ENCODE measurements around the gene UBTD1.

The UBTD1 gene

GRCh38 chr10:97481071-97481470 lies 17.7 kb upstream of the UBTD1 start:
- Histone ChIP-seq H4K91ac (ENCODE audit: low read depth, low read length, poor library complexity) (no peak overlapping the region), H3K23ac (ENCODE audit: low read depth, low read length, poor library complexity) (no peak overlapping the region), H2BK15ac (ENCODE audit: low read length) (no peak overlapping the region), H3K9me3 (replicated peaks in 1 of 2; ENCODE audit: control insufficient read depth in 2 of 2, insufficient read depth in 1 of 2, low read depth in 1 of 2, low read length in 2 of 2) (no peaks in the 10 kb centered on the region), H2BK120ac (ENCODE audit: low read depth, low read length) (no peak overlapping the region), H2AK5ac (ENCODE audit: low read depth, low read length) (no peak overlapping the region), H3K18ac (ENCODE audit: low read length) (no peak overlapping the region), H3K79me1 (ENCODE audit: low read depth, low read length) (peaks cover 5% of the 10 kb centered on the region), H2AFZ (ENCODE audit: low read length) (no peak overlapping the region), H3K36me3 (replicated peaks in 1 of 2; ENCODE audit: control insufficient read depth in 2 of 2, insufficient read depth in 2 of 2, low read length in 2 of 2) (peaks cover 19 to 85% of the 10 kb centered on the region in 2 donors), H3K14ac (ENCODE audit: low read length) (no peak overlapping the region), H3K9ac (ENCODE audit: low read depth, low read length, poor library complexity) (no peak overlapping the region), H3K4me1 (ENCODE audit: control insufficient read depth in 2 of 2, insufficient read depth in 1 of 2, low read depth in 1 of 2, low read length in 2 of 2) (no peaks in the 10 kb centered on the region), H4K8ac (ENCODE audit: low read depth, low read length) (no peak overlapping the region), H3K4ac (ENCODE audit: low read length) (no peak overlapping the region), H2BK5ac (ENCODE audit: low read length) (no peak overlapping the region), H3K4me3 (ENCODE audit: low read length in 2 of 2) (no peak overlapping the region), H3K27me3 (ENCODE audit: control insufficient read depth in 3 of 3, insufficient read depth in 3 of 3, low read depth in 1 of 3, low read length in 3 of 3) (no peaks in the 10 kb centered on the region), H2BK12ac (ENCODE audit: low read length) (no peak overlapping the region), H3K4me2 (ENCODE audit: insufficient read depth, low read length, poor library complexity, severe bottlenecking) (no peak overlapping the region), H3K27ac (replicated peaks; ENCODE audit: low read length) (no peak overlapping the region)
- WGBS, 2 donors (ENCODE audit: extremely low coverage in 2 of 2, insufficient read length in 2 of 2, insufficient replicate concordance in 1 of 2): no CpG with 5 or more reads among the region's 4 CpGs
- no peak for DNase-seq (ENCODE audit: low spot score)

- H2BK15ac ChIP-seq (ENCODE audit: low read length): no peak overlapping the region
- no peak overlapping the region for H2AFZ ChIP-seq (ENCODE audit: low read length)
- no peak overlapping the region for H3K9ac ChIP-seq (ENCODE audit: low read depth, low read length, poor library complexity)
- H2BK12ac ChIP-seq (ENCODE audit: low read length): no peak overlapping the region
- no peak overlapping the region for H3K14ac ChIP-seq (ENCODE audit: low read length)
- H3K27me3 ChIP-seq (ENCODE audit: control insufficient read depth in 3 of 3, insufficient read depth in 3 of 3, low read depth in 1 of 3, low read length in 3 of 3): no peaks in the 10 kb centered on the region
- DNase-seq (ENCODE audit: low spot score): no peak
- no peaks in the 10 kb centered on the region for H3K9me3 ChIP-seq (replicated peaks in 1 of 2; ENCODE audit: control insufficient read depth in 2 of 2, insufficient read depth in 1 of 2, low read depth in 1 of 2, low read length in 2 of 2)
- H3K4me2 ChIP-seq (ENCODE audit: insufficient read depth, low read length, poor library complexity, severe bottlenecking): no peak overlapping the region
- H3K4me3 ChIP-seq (ENCODE audit: low read length in 2 of 2): no peak overlapping the region
- H3K27ac ChIP-seq (replicated peaks; ENCODE audit: low read length): no peak overlapping the region
- peaks cover 14 to 76% of the 10 kb centered on the region in 2 donors for H3K36me3 ChIP-seq (replicated peaks in 1 of 2; ENCODE audit: control insufficient read depth in 2 of 2, insufficient read depth in 2 of 2, low read length in 2 of 2)
- H2AK5ac ChIP-seq (ENCODE audit: low read depth, low read length): no peak overlapping the region
- H3K4me1 ChIP-seq (ENCODE audit: control insufficient read depth in 2 of 2, insufficient read depth in 1 of 2, low read depth in 1 of 2, low read length in 2 of 2): no peaks in the 10 kb centered on the region
- H2BK5ac ChIP-seq (ENCODE audit: low read length): no peak overlapping the region
- no peak overlapping the region for H3K18ac ChIP-seq (ENCODE audit: low read length)
- no CpG with 5 or more reads among the region's 1 CpG for WGBS, 2 donors (ENCODE audit: extremely low coverage in 2 of 2, insufficient read length in 2 of 2, insufficient replicate concordance in 1 of 2)
- no peak overlapping the region for H3K4ac ChIP-seq (ENCODE audit: low read length)
- peaks cover 5% of the 10 kb centered on the region for H3K79me1 ChIP-seq (ENCODE audit: low read depth, low read length)
- H4K8ac ChIP-seq (ENCODE audit: low read depth, low read length): no peak overlapping the region
- no peak overlapping the region for H2BK120ac ChIP-seq (ENCODE audit: low read depth, low read length)
- no peak overlapping the region for H4K91ac ChIP-seq (ENCODE audit: low read depth, low read length, poor library complexity)
- no peak overlapping the region for H3K23ac ChIP-seq (ENCODE audit: low read depth, low read length, poor library complexity)
Observed at GRCh38 chr10:97482381-97482780, 16.3 kb upstream of the UBTD1 start.

- H3K4ac ChIP-seq (ENCODE audit: low read length): no peak overlapping the region
- H2AFZ ChIP-seq (ENCODE audit: low read length): no peak overlapping the region
- H3K9ac ChIP-seq (ENCODE audit: low read depth, low read length, poor library complexity): no peak overlapping the region
- no peak overlapping the region for H3K14ac ChIP-seq (ENCODE audit: low read length)
- H3K27me3 ChIP-seq (ENCODE audit: control insufficient read depth in 3 of 3, insufficient read depth in 3 of 3, low read depth in 1 of 3, low read length in 3 of 3): no peaks in the 10 kb centered on the region
- H3K18ac ChIP-seq (ENCODE audit: low read length): no peak overlapping the region
- H4K8ac ChIP-seq (ENCODE audit: low read depth, low read length): no peak overlapping the region
- no peak overlapping the region for H2BK5ac ChIP-seq (ENCODE audit: low read length)
- no peak overlapping the region for H3K27ac ChIP-seq (replicated peaks; ENCODE audit: low read length)
- H3K4me1 ChIP-seq (ENCODE audit: control insufficient read depth in 2 of 2, insufficient read depth in 1 of 2, low read depth in 1 of 2, low read length in 2 of 2): no peaks in the 10 kb centered on the region
- peaks cover 5% of the 10 kb centered on the region for H3K79me1 ChIP-seq (ENCODE audit: low read depth, low read length)
- no peak overlapping the region for H2BK120ac ChIP-seq (ENCODE audit: low read depth, low read length)
- H2BK12ac ChIP-seq (ENCODE audit: low read length): no peak overlapping the region
- no CpG with 5 or more reads among the region's 3 CpGs for WGBS, 2 donors (ENCODE audit: extremely low coverage in 2 of 2, insufficient read length in 2 of 2, insufficient replicate concordance in 1 of 2)
- H2AK5ac ChIP-seq (ENCODE audit: low read depth, low read length): no peak overlapping the region
- no peak overlapping the region for H4K91ac ChIP-seq (ENCODE audit: low read depth, low read length, poor library complexity)
- H3K4me2 ChIP-seq (ENCODE audit: insufficient read depth, low read length, poor library complexity, severe bottlenecking): no peak overlapping the region
- peaks cover 9 to 72% of the 10 kb centered on the region in 2 donors for H3K36me3 ChIP-seq (replicated peaks in 1 of 2; ENCODE audit: control insufficient read depth in 2 of 2, insufficient read depth in 2 of 2, low read length in 2 of 2)
- no peak for DNase-seq (ENCODE audit: low spot score)
- no peak overlapping the region for H3K23ac ChIP-seq (ENCODE audit: low read depth, low read length, poor library complexity)
- no peaks in the 10 kb centered on the region for H3K9me3 ChIP-seq (replicated peaks in 1 of 2; ENCODE audit: control insufficient read depth in 2 of 2, insufficient read depth in 1 of 2, low read depth in 1 of 2, low read length in 2 of 2)
- H3K4me3 ChIP-seq (ENCODE audit: low read length in 2 of 2): peak overlapping the region in 1 of 2 donors; percentile 52
- no peak overlapping the region for H2BK15ac ChIP-seq (ENCODE audit: low read length)
Observed at GRCh38 chr10:97483506-97483905, 15.2 kb upstream of the UBTD1 start.

- no peaks in the 10 kb centered on the region for H3K4me1 ChIP-seq (ENCODE audit: control insufficient read depth in 2 of 2, insufficient read depth in 1 of 2, low read depth in 1 of 2, low read length in 2 of 2)
- no peak overlapping the region for H2BK5ac ChIP-seq (ENCODE audit: low read length)
- no peak overlapping the region for H3K4ac ChIP-seq (ENCODE audit: low read length)
- H2BK120ac ChIP-seq (ENCODE audit: low read depth, low read length): no peak overlapping the region
- H4K91ac ChIP-seq (ENCODE audit: low read depth, low read length, poor library complexity): no peak overlapping the region
- H3K27ac ChIP-seq (replicated peaks; ENCODE audit: low read length): no peak overlapping the region
- H3K14ac ChIP-seq (ENCODE audit: low read length): no peak overlapping the region
- H3K36me3 ChIP-seq (replicated peaks in 1 of 2; ENCODE audit: control insufficient read depth in 2 of 2, insufficient read depth in 2 of 2, low read length in 2 of 2): peaks cover 9 to 69% of the 10 kb centered on the region in 2 donors
- no peak overlapping the region for H3K18ac ChIP-seq (ENCODE audit: low read length)
- DNase-seq (ENCODE audit: low spot score): no peak
- H2BK12ac ChIP-seq (ENCODE audit: low read length): no peak overlapping the region
- H3K23ac ChIP-seq (ENCODE audit: low read depth, low read length, poor library complexity): no peak overlapping the region
- no peaks in the 10 kb centered on the region for H3K9me3 ChIP-seq (replicated peaks in 1 of 2; ENCODE audit: control insufficient read depth in 2 of 2, insufficient read depth in 1 of 2, low read depth in 1 of 2, low read length in 2 of 2)
- H4K8ac ChIP-seq (ENCODE audit: low read depth, low read length): no peak overlapping the region
- no peak overlapping the region for H2BK15ac ChIP-seq (ENCODE audit: low read length)
- H3K4me2 ChIP-seq (ENCODE audit: insufficient read depth, low read length, poor library complexity, severe bottlenecking): no peak overlapping the region
- no peak overlapping the region for H2AFZ ChIP-seq (ENCODE audit: low read length)
- H3K9ac ChIP-seq (ENCODE audit: low read depth, low read length, poor library complexity): no peak overlapping the region
- H2AK5ac ChIP-seq (ENCODE audit: low read depth, low read length): no peak overlapping the region
- no CpG with 5 or more reads among the region's 1 CpG for WGBS, 2 donors (ENCODE audit: extremely low coverage in 2 of 2, insufficient read length in 2 of 2, insufficient replicate concordance in 1 of 2)
- H3K4me3 ChIP-seq (ENCODE audit: low read length in 2 of 2): no peak overlapping the region
- peaks cover 4% of the 10 kb centered on the region for H3K79me1 ChIP-seq (ENCODE audit: low read depth, low read length)
- H3K27me3 ChIP-seq (ENCODE audit: control insufficient read depth in 3 of 3, insufficient read depth in 3 of 3, low read depth in 1 of 3, low read length in 3 of 3): no peaks in the 10 kb centered on the region
Observed at GRCh38 chr10:97483921-97484320, 14.8 kb upstream of the UBTD1 start.
